Neural progenitor cell (in vitro differentiated cells): Measurements from ENCODE around the gene MAPKAPK3. TPM values are rescaled to one million over a fixed set of nuclear protein-coding genes. Genes with fewer than 3 reads are reported as not detected.

Experiments
- DNase-seq: peaks from one replicate; pipeline ENCODE4 v3.0.0-alpha.2; 2016; ENCODE audit warnings: low spot score
- H2AFZ ChIP-seq: fragments of 200-600 bp; sonication (generic); replicated peaks from 2 replicates; pipeline ENCODE4 v1.6.1; 2016; ENCODE audit warnings: antibody characterized with exemption
- H3F3A ChIP-seq: fragments of 200-600 bp; sonication (generic); 2 replicates; pipeline ENCODE4 v1.6.1; 2016; ENCODE audit warnings: antibody characterized with exemption, low read depth
- H3K27ac ChIP-seq: fragments of 200-600 bp; sonication (generic); 2 replicates; pipeline ENCODE4 v1.5.1; 2016; ENCODE audit warnings: mild to moderate bottlenecking
- H3K27me3 ChIP-seq: fragments of 200-600 bp; sonication (generic); 2 replicates; pipeline ENCODE4 v1.6.1; 2016; ENCODE audit warnings: mild to moderate bottlenecking, moderate library complexity
- H3K36me3 ChIP-seq: fragments of 200-600 bp; sonication (generic); 2 replicates; pipeline ENCODE4 v1.5.1; 2016
- H3K4me1 ChIP-seq: fragments of 200-600 bp; sonication (generic); 2 replicates; pipeline ENCODE4 v1.6.1; 2016; ENCODE audit warnings: mixed run types
- H3K4me2 ChIP-seq: fragments of 200-600 bp; sonication (generic); 2 replicates; pipeline ENCODE4 v1.6.1; 2016
- H3K4me3 ChIP-seq: fragments of 200-600 bp; sonication (generic); 2 replicates; pipeline ENCODE4 v1.5.1; 2016
- H3K79me2 ChIP-seq: fragments of 200-600 bp; sonication (generic); 2 replicates; pipeline ENCODE4 v1.6.1; 2016; ENCODE audit warnings: low read depth
- H3K9ac ChIP-seq: fragments of 200-600 bp; sonication (generic); 2 replicates; pipeline ENCODE4 v1.6.1; 2016
- H3K9me3 ChIP-seq: fragments of 200-600 bp; sonication (generic); 2 replicates; pipeline ENCODE4 v1.5.1; 2016; ENCODE audit warnings: low read depth
- H4K20me1 ChIP-seq: fragments of 200-600 bp; sonication (generic); 2 replicates; pipeline ENCODE4 v1.6.1; 2016; ENCODE audit warnings: low read depth
- H3K27ac Mint-ChIP-seq: 3 replicates; pipeline ENCODE4 v1.8.0; 2021; ENCODE audit warnings: mixed read lengths
- H3K27me3 Mint-ChIP-seq: 2 replicates; pipeline ENCODE4 v1.8.0; 2022; ENCODE audit warnings: low read depth, mild to moderate bottlenecking, inconsistent platforms, moderate library complexity, mixed read lengths; ENCODE audit not compliant: insufficient read depth
- H3K36me3 Mint-ChIP-seq: 3 replicates; pipeline ENCODE4 v1.8.0; 2021; ENCODE audit warnings: mixed read lengths
- H3K4me1 Mint-ChIP-seq: 3 replicates; pipeline ENCODE4 v1.8.0; 2021; ENCODE audit warnings: mixed read lengths
- H3K4me3 Mint-ChIP-seq: 3 replicates; pipeline ENCODE4 v1.8.0; 2021; ENCODE audit warnings: mild to moderate bottlenecking, moderate library complexity, mixed read lengths
- H3K9me3 Mint-ChIP-seq: 3 replicates; pipeline ENCODE4 v1.8.0; 2020; ENCODE audit warnings: mixed read lengths
- EZH2 ChIP-seq: fragments of 200-600 bp; sonication (generic); IDR thresholded peaks from 2 replicates; pipeline ENCODE4 v1.6.1; 2017; ENCODE audit warnings: antibody characterized with exemption, mild to moderate bottlenecking, moderate library complexity
- EZH2phosphoT487 ChIP-seq: fragments of 200-600 bp; sonication (generic); IDR thresholded peaks from 2 replicates; pipeline ENCODE4 v1.6.1; 2017; ENCODE audit warnings: antibody characterized with exemption
- total RNA-seq: library from RNA; depleted of rRNA; stranded (reverse); fragments of >200 nt; gene quantifications from 2 replicates; pipeline ENCODE4 v1.2.3, GENCODE V29; 2015; ENCODE audit warnings: low replicate concordance
- TF ChIP-seq, protein P1 (sequence below): fragments of 200-600 bp; sonication (generic); IDR thresholded peaks from 2 replicates; pipeline ENCODE4 v1.5.1; 2017; ENCODE audit warnings: antibody characterized with exemption, mild to moderate bottlenecking

Gene MAPKAPK3
- total RNA-seq, 1 donor from 2014 or later = 47.7 TPM

DNA sequence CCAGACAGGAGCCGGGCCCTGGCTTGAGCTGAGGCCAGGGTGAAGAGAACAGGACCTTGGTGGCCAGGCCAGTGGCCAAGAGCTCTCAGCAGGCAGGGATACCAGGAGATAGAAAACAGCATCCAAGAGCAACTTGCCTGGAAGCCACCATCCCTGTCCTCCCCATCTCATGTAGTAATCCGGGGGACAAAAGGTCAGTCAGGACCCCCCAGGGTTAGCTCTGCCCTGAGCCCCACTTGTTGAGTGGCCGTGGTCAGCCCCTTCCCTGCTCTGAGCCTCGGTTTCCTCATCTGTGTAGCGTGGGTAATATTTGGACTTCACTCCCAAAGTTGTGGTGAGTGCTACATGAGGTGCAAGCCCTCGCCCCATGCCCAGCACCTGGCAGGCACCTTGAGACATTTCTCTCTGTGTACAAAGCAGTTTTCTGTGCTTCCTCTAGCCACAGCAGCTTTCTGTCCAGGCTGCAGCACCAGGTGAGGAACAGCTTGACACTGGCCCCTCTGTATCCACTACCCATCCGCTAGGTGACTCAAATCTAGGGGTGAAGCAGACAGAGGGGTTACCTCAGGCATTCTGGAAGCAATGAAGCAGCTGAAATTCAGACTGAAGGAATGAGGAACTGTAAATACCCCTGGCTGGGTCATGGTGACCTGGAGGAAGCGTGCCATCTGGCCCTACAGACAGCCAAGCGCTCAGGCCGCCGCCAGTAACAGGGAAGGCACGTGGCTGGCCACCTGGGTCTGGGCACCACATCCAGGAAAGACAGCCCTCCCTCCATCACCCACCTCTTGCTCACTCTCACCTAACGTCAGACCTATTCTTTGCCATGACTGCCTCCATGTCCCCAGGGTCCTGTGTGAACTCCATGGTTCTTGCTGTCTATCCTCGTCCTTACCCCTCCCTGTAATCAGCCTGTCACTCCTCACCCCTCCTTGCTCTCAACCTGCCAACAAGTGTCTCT, 12.0 kb upstream of the MAPKAPK3 start:
- peaks cover 8% of the 10 kb centered on the region for H3K27me3 Mint-ChIP-seq
- Histone ChIP-seq H3F3A (no peaks in the 10 kb centered on the region), H3K27me3 (peaks cover 6% of the 10 kb centered on the region), H3K36me3 (no peaks in the 10 kb centered on the region), H3K9ac (no peak overlapping the region), H3K4me1 (no peaks in the 10 kb centered on the region), H3K9me3 (no peaks in the 10 kb centered on the region), H3K4me3 (no peak overlapping the region), H3K4me2 (no peak overlapping the region), H2AFZ (no peak overlapping the region), H3K27ac (no peak overlapping the region), H4K20me1 (no peaks in the 10 kb centered on the region), H3K79me2 (no peaks in the 10 kb centered on the region)
- DNase-seq = no peak
- H3K4me1 Mint-ChIP-seq = peaks cover 3% of the 10 kb centered on the region
- TF ChIP-seq, protein P1, sequence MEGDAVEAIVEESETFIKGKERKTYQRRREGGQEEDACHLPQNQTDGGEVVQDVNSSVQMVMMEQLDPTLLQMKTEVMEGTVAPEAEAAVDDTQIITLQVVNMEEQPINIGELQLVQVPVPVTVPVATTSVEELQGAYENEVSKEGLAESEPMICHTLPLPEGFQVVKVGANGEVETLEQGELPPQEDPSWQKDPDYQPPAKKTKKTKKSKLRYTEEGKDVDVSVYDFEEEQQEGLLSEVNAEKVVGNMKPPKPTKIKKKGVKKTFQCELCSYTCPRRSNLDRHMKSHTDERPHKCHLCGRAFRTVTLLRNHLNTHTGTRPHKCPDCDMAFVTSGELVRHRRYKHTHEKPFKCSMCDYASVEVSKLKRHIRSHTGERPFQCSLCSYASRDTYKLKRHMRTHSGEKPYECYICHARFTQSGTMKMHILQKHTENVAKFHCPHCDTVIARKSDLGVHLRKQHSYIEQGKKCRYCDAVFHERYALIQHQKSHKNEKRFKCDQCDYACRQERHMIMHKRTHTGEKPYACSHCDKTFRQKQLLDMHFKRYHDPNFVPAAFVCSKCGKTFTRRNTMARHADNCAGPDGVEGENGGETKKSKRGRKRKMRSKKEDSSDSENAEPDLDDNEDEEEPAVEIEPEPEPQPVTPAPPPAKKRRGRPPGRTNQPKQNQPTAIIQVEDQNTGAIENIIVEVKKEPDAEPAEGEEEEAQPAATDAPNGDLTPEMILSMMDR = no peak
- no peak for TF ChIP-seq EZH2
- H3K27ac Mint-ChIP-seq = no peak overlapping the region
- no peak overlapping the region for H3K4me3 Mint-ChIP-seq
- H3K9me3 Mint-ChIP-seq = no peaks in the 10 kb centered on the region
- no peaks in the 10 kb centered on the region for H3K36me3 Mint-ChIP-seq

DNA sequence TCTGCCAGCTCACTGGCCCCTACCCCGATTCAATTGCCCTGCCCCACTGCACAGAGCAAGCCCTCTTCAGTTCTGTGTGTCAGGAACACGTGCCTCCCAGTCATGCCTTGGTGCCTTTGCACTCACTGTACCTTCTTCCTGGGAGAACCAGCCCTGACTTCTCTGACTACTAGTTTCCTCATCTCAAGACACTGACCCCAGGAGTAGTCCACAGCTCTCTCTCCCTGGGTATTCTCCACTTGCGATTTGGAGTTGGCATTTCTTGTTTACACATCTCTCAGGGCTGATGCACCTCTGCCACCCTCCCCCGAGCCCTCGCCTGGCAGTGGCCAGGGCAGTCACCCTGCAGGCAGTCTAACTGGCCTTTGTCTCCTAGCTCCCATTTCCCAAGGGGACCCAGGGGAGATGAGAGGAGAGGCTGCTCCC, 11.0 kb upstream of the MAPKAPK3 start:
- Histone ChIP-seq H2AFZ (no peak overlapping the region), H3K27ac (no peak overlapping the region), H3K9ac (no peak overlapping the region), H4K20me1 (no peaks in the 10 kb centered on the region), H3K27me3 (peaks cover 16% of the 10 kb centered on the region), H3K36me3 (no peaks in the 10 kb centered on the region), H3K4me2 (no peak overlapping the region), H3K9me3 (no peaks in the 10 kb centered on the region), H3F3A (peaks cover 2% of the 10 kb centered on the region), H3K4me3 (no peak overlapping the region), H3K79me2 (no peaks in the 10 kb centered on the region), H3K4me1 (peaks cover 4% of the 10 kb centered on the region)
- Mint-ChIP-seq H3K27ac (peak overlapping the region; percentile 65), H3K4me1 (peaks cover 8% of the 10 kb centered on the region), H3K4me3 (no peak overlapping the region), H3K27me3 (peaks cover 5% of the 10 kb centered on the region), H3K9me3 (no peaks in the 10 kb centered on the region), H3K36me3 (no peaks in the 10 kb centered on the region)
- TF ChIP-seq EZH2 (no peak), EZH2phosphoT487 (no peak)
- TF ChIP-seq, protein P1 = no peak
- no peak for DNase-seq

DNA sequence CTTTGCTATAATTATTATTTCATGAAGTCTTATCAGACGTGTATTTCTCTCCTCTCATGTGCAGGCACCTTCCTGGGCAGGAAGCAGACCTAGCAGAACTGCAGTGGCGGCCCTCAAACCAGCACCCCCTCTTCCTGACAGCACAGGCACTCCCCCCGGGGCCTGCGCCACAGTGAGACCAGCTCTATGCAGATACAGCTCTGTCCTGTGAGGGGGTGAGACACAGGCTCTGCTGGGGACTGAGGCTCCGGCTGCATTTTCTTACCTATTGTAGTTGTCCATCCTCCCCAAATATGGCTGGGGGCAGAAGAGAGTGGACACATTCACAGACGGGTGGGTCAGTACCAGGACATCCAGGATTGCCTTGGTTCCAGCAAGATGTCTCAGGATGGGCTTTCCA, 10.4 kb upstream of the MAPKAPK3 start:
- peaks cover 9% of the 10 kb centered on the region for H3F3A ChIP-seq
- no peaks in the 10 kb centered on the region for H3K79me2 ChIP-seq
- no peak overlapping the region for H3K4me3 ChIP-seq
- Mint-ChIP-seq H3K27ac (no peak overlapping the region), H3K27me3 (peaks cover 6% of the 10 kb centered on the region), H3K4me1 (peaks cover 11% of the 10 kb centered on the region), H3K9me3 (no peaks in the 10 kb centered on the region), H3K36me3 (no peaks in the 10 kb centered on the region), H3K4me3 (no peak overlapping the region)
- peaks cover 6% of the 10 kb centered on the region for H3K4me1 ChIP-seq
- H4K20me1 ChIP-seq = no peaks in the 10 kb centered on the region
- no peak overlapping the region for H2AFZ ChIP-seq
- TF ChIP-seq EZH2 = no peak
- TF ChIP-seq EZH2phosphoT487 = no peak
- TF ChIP-seq, protein P1 = no peak
- H3K36me3 ChIP-seq = no peaks in the 10 kb centered on the region
- no peak overlapping the region for H3K4me2 ChIP-seq
- no peak for DNase-seq
- no peak overlapping the region for H3K27ac ChIP-seq
- H3K27me3 ChIP-seq = peaks cover 20% of the 10 kb centered on the region
- no peaks in the 10 kb centered on the region for H3K9me3 ChIP-seq
- H3K9ac ChIP-seq = no peak overlapping the region
